ENCODE results near the gene CPXM2. TPM values are rescaled to one million over a fixed set of nuclear protein-coding genes. Genes with fewer than 3 reads are reported as not detected.

CPXM2 gene
- polyA plus RNA-seq, 2 of the 4 experiments (the other 2 are of a cell fraction) = not detected

- FAIRE-seq = no peak
- no peak for DNase-seq (ENCODE audit: low read depth in 1 of 2, low spot score in 1 of 2)
- POLR2A ChIA-PET = no interaction called here
- peaks cover 5% of the 10 kb centered on the region; the same call in 1 of the 3 replicates for H3K4me1 ChIP-seq
- CTCF ChIA-PET = no interaction called here
- no peak; a peak in 1 of 6 replicates for ATAC-seq
- no peak overlapping the region for H3K27ac ChIP-seq
- no peak overlapping the region for H3K4me3 ChIP-seq
- TF ChIP-seq CBX8 (IDR thresholded peaks at IDR 0.05) = no peak
- TF ChIP-seq ZSCAN20 (CRISPR knock-in tag; IDR thresholded peaks at IDR 0.05) = no peak
- TF ChIP-seq ZNF302 (CRISPR knock-in tag; IDR thresholded peaks at IDR 0.05) = no peak
- TF ChIP-seq MAZ (IDR thresholded peaks at IDR 0.05; ENCODE audit: borderline replicate concordance, low read depth, low read length) = no peak
- no peak for TF ChIP-seq NFE2L2 (conservative IDR thresholded peaks at IDR 0.05; ENCODE audit: low read length)
- no peak for TF ChIP-seq HEYL (CRISPR knock-in tag; IDR thresholded peaks at IDR 0.05)
- TF ChIP-seq ATOH8 (CRISPR knock-in tag; IDR thresholded peaks at IDR 0.05; ENCODE audit: low read depth) = no peak
- TF ChIP-seq GATA3 (IDR thresholded peaks at IDR 0.05; ENCODE audit: borderline replicate concordance) = no peak
- no peak for TF ChIP-seq FOSB (CRISPR knock-in tag; IDR thresholded peaks at IDR 0.05)
- no peak for TF ChIP-seq KDM5A (IDR thresholded peaks at IDR 0.05)
- TF ChIP-seq CEBPB (IDR thresholded peaks at IDR 0.05) = no peak
- no peak for TF ChIP-seq JUNB (IDR thresholded peaks at IDR 0.05)
- TF ChIP-seq REST (IDR thresholded peaks at IDR 0.05) = no peak
- no peak for TF ChIP-seq RARB (CRISPR knock-in tag; IDR thresholded peaks at IDR 0.05)
- no peak for TF ChIP-seq HOXB13 (CRISPR knock-in tag; IDR thresholded peaks at IDR 0.05; ENCODE audit: low read depth)
- TF ChIP-seq ESRRA (IDR thresholded peaks at IDR 0.05; ENCODE audit: borderline replicate concordance, low read length) = no peak
- no peak for TF ChIP-seq EP300 (IDR thresholded peaks at IDR 0.05)
- no peak for TF ChIP-seq ELK1 (IDR thresholded peaks at IDR 0.05; ENCODE audit: low read depth, low read length)
- TF ChIP-seq NPAS2 (CRISPR knock-in tag; IDR thresholded peaks at IDR 0.05; ENCODE audit: borderline replicate concordance) = no peak
- H3K9me3 ChIP-seq = no peaks in the 10 kb centered on the region
- 28% methylated on average over 5 of the region's 5 CpGs for WGBS (ENCODE audit: missing lambda C conversion rate)
- no peak overlapping the region for H3K4me2 ChIP-seq
These were observed 84.1 kb downstream of the CPXM2 start for GRCh38 chr10:123807444-123808035.

GRCh38 chr10:123804716-123805115 is 86.9 kb downstream of the CPXM2 start:
- POLR2A ChIA-PET = no interaction called here
- CTCF ChIA-PET = interaction anchor here (1.3 kb wide), 1 partner anchor 39 kb away, joined by 5 read pairs; no protein-coding TSS in a partner anchor

More at GRCh38 chr10:123804716-123805115, 86.9 kb downstream of the CPXM2 start:
- Histone ChIP-seq H3K4me2 (no peak overlapping the region), H3K4me3 (no peak overlapping the region), H3K27ac (no peak overlapping the region), H3K4me1 (peaks cover 5% of the 10 kb centered on the region; the same call in 1 of the 3 replicates), H3K9me3 (no peaks in the 10 kb centered on the region)
- no peak for TF ChIP-seq JUN (IDR thresholded peaks at IDR 0.05)
- TF ChIP-seq HOXB5 (CRISPR knock-in tag; IDR thresholded peaks at IDR 0.05) = no peak
- TF ChIP-seq ZSCAN20 (CRISPR knock-in tag; IDR thresholded peaks at IDR 0.05) = no peak
- TF ChIP-seq RCOR1 (IDR thresholded peaks at IDR 0.05; ENCODE audit: low read depth, low read length) = no peak
- no peak for TF ChIP-seq RARB (CRISPR knock-in tag; IDR thresholded peaks at IDR 0.05)
- TF ChIP-seq ZFP36 (IDR thresholded peaks at IDR 0.05; ENCODE audit: borderline replicate concordance, partially characterized antibody) = no peak
- 2% methylated on average over 3 of the region's 3 CpGs for WGBS (ENCODE audit: missing lambda C conversion rate)
- DNase-seq (ENCODE audit: low read depth in 1 of 2, low spot score in 1 of 2) (no peak), ATAC-seq (no peak), FAIRE-seq (no peak)
